Neural crest cell (in vitro differentiated cells): ENCODE results near the gene SORBS2. TPM values are rescaled to one million over a fixed set of nuclear protein-coding genes. Genes with fewer than 3 reads are reported as not detected.

Experiments used
- DNase-seq: peaks from one replicate; pipeline ENCODE4 v3.0.0; 2021; ENCODE audit warnings: low read depth, mixed read lengths, low spot score
- H3K27ac Mint-ChIP-seq: one replicate; pipeline ENCODE4 v1.8.0; 2021; ENCODE audit warnings: mild to moderate bottlenecking, mixed read lengths; ENCODE audit not compliant: unreplicated experiment
- H3K27me3 Mint-ChIP-seq: 2 replicates; pipeline ENCODE4 v1.8.0; 2021; ENCODE audit warnings: low read depth, mild to moderate bottlenecking, mixed read lengths
- H3K36me3 Mint-ChIP-seq: 2 replicates; pipeline ENCODE4 v1.8.0; 2021; ENCODE audit warnings: low read depth, mild to moderate bottlenecking, mixed read lengths
- H3K4me1 Mint-ChIP-seq: 2 replicates; pipeline ENCODE4 v1.8.0; 2021; ENCODE audit warnings: mixed read lengths
- H3K4me3 Mint-ChIP-seq: one replicate; pipeline ENCODE4 v1.8.0; 2021; ENCODE audit warnings: mild to moderate bottlenecking, mixed read lengths
- H3K9me3 Mint-ChIP-seq: 2 replicates; pipeline ENCODE4 v1.8.0; 2021; ENCODE audit warnings: mixed read lengths
- total RNA-seq: library from RNA; stranded (reverse); gene quantifications from 2 replicates; pipeline ENCODE4 v1.2.1, GENCODE V29; 2021
- TF ChIP-seq, protein P1 (sequence below): fragments of 200-600 bp; sonication (generic); conservative IDR thresholded peaks from 2 replicates; pipeline ENCODE4 v1.5.0; 2021; ENCODE audit warnings: antibody characterized with exemption, mild to moderate bottlenecking

Gene SORBS2
- total RNA-seq, 1 donor from 2014 or later, result 42.3 TPM

DNA sequence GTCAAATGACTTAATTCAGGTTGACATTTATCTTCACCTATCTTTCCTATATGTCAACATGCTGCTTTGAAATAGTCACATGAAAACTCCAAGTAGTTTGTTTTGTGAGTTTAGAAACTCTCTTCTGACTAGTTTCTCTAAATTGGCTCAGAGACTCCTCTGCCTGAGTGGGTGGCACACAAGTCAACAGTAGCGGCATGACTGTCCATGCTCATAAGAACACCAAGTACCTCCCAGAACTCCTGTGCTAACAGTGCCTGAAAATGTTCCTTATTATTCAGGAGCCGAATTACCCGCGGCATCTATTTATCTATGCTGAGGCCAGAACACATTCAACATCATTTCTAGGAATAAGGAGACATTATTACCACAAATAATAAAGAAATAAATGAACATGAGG lies 116.3 kb downstream of the SORBS2 start:
- Mint-ChIP-seq H3K27me3 (no peaks in the 10 kb centered on the region), H3K4me3 (no peak overlapping the region), H3K27ac (no peak overlapping the region), H3K4me1 (peaks cover 18% of the 10 kb centered on the region), H3K36me3 (no peaks in the 10 kb centered on the region), H3K9me3 (no peaks in the 10 kb centered on the region)
- TF ChIP-seq, protein P1, sequence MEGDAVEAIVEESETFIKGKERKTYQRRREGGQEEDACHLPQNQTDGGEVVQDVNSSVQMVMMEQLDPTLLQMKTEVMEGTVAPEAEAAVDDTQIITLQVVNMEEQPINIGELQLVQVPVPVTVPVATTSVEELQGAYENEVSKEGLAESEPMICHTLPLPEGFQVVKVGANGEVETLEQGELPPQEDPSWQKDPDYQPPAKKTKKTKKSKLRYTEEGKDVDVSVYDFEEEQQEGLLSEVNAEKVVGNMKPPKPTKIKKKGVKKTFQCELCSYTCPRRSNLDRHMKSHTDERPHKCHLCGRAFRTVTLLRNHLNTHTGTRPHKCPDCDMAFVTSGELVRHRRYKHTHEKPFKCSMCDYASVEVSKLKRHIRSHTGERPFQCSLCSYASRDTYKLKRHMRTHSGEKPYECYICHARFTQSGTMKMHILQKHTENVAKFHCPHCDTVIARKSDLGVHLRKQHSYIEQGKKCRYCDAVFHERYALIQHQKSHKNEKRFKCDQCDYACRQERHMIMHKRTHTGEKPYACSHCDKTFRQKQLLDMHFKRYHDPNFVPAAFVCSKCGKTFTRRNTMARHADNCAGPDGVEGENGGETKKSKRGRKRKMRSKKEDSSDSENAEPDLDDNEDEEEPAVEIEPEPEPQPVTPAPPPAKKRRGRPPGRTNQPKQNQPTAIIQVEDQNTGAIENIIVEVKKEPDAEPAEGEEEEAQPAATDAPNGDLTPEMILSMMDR, result no peak
- no peak for DNase-seq

DNA sequence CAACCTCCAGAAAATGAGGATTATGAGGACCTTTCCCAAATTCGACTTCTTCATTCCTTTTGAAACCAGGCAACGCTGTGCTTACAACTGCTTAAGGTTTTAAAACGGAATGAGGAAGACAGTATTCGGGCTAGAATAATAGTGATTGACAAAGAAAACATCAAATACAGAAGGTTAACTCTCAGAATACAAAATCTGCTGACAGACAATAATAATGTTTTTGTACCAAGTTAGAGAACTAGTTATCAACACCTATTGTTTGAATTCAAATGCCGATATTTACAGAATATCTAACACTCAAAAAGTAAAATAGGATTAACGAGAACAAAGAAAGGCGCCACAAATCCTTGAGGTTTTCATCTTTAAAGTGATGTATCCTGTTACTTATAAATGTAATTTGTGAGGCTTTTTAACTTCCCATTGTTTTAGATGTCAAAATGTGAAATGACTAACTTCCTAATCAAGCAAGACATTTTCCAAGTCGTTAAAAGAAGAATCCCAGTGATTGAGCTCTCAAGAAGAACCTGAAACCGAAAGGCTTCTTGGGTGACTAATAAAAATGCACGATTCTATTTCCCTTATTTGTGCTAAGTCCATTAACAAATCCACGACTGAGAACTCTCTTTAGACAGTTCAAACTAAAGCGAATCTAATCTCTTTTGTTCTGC lies 118.3 kb downstream of the SORBS2 start:
- Mint-ChIP-seq H3K36me3 (no peaks in the 10 kb centered on the region), H3K27ac (no peak overlapping the region), H3K4me3 (no peak overlapping the region), H3K4me1 (peaks cover 16% of the 10 kb centered on the region), H3K9me3 (no peaks in the 10 kb centered on the region), H3K27me3 (no peaks in the 10 kb centered on the region)
- TF ChIP-seq, protein P1, result no peak
- DNase-seq, result no peak

DNA sequence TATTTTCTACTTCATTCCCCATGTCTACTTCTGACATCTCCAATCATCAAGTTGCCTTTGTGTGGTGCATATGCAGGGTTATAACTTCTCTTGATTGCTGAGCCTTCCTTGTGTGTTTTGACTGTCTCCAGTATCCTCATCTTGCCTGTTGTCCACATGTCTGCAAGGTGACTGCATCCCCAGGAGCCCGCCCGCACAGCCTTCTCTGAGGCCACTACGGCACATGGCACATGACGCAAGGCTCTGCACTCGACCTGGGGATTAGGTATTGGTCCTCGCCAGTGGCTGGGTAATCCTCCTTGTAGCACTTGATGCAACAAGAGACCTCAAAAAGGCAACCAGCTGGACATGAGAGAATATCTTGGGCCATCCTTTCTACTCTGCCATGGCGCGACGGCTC lies 122.6 kb downstream of the SORBS2 start:
- no peak for DNase-seq
- Mint-ChIP-seq H3K27me3 (no peaks in the 10 kb centered on the region), H3K9me3 (no peaks in the 10 kb centered on the region), H3K36me3 (no peaks in the 10 kb centered on the region), H3K27ac (no peak overlapping the region), H3K4me1 (peaks cover 14% of the 10 kb centered on the region), H3K4me3 (no peak overlapping the region)
- TF ChIP-seq, protein P1, result no peak

DNA sequence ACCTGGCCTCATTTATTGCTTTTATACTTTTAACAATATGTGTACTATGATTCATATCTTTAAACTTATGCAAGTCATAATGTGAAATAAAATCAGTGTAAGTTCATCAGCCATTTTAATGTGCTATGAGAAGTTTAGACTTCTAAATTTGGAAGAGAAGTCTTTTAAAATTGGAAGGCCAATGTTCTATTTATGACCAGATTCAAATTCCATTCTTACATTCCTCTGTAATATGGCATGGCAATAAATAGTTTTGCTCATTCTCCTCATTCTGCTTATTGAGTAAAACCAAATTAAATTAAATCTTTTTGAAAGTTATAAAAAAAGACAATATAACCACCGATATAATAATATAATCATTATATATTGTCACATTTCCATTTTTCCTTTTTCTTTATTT lies 126.2 kb downstream of the SORBS2 start:
- H3K4me3 Mint-ChIP-seq, result no peak overlapping the region

DNA sequence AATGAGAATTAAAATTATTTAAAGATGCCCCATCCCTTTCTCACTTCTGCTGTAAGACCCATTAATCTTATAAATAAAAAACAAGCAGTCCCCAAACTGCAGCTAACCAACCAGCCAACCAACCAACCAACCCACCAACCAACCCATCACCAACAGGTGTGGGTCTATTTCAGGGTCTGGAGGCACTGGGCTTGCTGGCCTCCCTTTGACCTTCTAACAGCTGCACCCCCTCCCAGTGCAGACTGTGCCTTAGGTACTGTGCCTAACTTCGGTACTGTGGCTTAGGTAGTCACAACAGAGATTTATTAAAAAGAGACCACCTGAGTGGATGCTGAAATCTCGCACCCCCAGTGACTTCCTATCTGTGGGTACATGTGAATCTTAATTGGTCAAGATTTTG lies 128.1 kb downstream of the SORBS2 start:
- Mint-ChIP-seq H3K4me3 (no peak overlapping the region), H3K27ac (no peak overlapping the region)

More for the DNA sequence above, 126.2 kb downstream of the SORBS2 start:
- TF ChIP-seq, protein P1, result no peak
- DNase-seq, result no peak
- H3K9me3 Mint-ChIP-seq, result no peaks in the 10 kb centered on the region
- no peak overlapping the region for H3K27ac Mint-ChIP-seq
- H3K36me3 Mint-ChIP-seq, result peaks cover 3% of the 10 kb centered on the region
- H3K4me1 Mint-ChIP-seq, result peaks cover 6% of the 10 kb centered on the region
- H3K27me3 Mint-ChIP-seq, result no peaks in the 10 kb centered on the region

More for the DNA sequence above, 128.1 kb downstream of the SORBS2 start:
- DNase-seq, result no peak
- H3K36me3 Mint-ChIP-seq, result peaks cover 7% of the 10 kb centered on the region
- H3K27me3 Mint-ChIP-seq, result no peaks in the 10 kb centered on the region
- TF ChIP-seq, protein P1, result no peak
- H3K4me1 Mint-ChIP-seq, result peaks cover 6% of the 10 kb centered on the region
- H3K9me3 Mint-ChIP-seq, result no peaks in the 10 kb centered on the region
